Stimulated activated CD8-positive, alpha-beta memory T cell treated with anti-CD3 and anti-CD28 coated beads, Interleukin-7, amount 100 ng/mL, for 4 hours (primary cell): ENCODE measurements around the gene SH2D4B.

Experiments used
- DNase-seq, 2 donors: peaks; one replicate each; pipeline ENCODE4 v3.0.0-alpha.2; 2020; ENCODE audit warnings: low read depth in 2 of 2

The SH2D4B gene

DNA sequence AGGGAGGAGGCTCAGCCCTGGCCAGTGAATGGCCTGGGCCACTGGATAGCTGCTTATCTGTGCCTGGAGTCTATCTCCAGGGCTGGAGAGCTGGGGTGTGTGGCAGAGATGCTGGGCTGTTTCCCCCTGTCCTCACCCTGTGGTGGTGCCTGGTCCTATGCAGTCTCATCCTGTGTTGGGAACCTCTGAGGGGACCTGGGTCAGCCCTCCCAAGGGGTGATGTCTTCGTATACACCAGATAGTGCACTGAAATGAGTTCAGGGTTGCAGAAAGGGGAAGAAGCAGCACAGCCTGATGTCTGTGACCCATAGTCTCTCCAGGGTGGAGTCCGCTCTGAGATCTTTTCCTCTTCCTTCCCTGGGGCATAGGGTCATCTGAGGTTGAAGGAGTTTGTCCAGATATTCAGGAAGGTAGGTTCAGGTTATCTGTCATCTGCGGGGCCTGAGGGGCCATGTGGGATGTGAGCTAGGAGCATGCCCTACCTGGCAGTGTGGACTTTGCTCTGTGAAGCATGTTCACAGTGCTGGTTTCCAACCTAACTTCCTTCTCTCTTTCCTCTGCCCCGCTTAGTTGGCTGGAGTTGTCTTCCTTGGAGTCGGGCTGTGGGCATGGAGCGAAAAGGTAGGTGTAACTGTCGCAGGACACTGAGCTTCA, 33.4 kb upstream of the SH2D4B start:
- no peak for DNase-seq

GRCh38 chr10:80504897-80505465, 32.7 kb upstream of the SH2D4B start:
- no peak for DNase-seq

DNA sequence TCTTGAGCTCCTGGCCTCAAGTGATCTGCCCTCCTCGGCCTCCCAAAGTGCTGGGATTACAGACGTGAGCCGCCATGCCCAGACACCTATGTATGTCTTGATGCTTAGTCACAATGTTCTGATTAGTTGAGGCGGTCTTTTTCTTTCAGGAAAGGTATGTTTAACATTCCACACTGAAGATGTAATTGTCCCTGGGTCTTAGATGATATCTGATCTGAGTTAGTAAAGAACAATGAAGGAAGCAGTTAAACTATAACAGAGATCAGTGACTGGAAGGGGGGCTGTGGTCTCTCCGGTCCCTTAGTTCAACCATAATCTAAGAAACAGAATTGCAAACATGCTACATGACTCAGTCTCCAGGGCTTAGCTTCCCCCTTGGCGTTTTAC, 31.5 kb upstream of the SH2D4B start:
- DNase-seq, result no peak

- DNase-seq, result no peak
Measured at GRCh38 chr10:80506836-80507487, 30.7 kb upstream of the SH2D4B start.

- DNase-seq, result no peak
Measured at GRCh38 chr10:80509108-80509402, 28.6 kb upstream of the SH2D4B start.

GRCh38 chr10:80509403-80510161, 28.1 kb upstream of the SH2D4B start:
- DNase-seq, result no peak

DNA sequence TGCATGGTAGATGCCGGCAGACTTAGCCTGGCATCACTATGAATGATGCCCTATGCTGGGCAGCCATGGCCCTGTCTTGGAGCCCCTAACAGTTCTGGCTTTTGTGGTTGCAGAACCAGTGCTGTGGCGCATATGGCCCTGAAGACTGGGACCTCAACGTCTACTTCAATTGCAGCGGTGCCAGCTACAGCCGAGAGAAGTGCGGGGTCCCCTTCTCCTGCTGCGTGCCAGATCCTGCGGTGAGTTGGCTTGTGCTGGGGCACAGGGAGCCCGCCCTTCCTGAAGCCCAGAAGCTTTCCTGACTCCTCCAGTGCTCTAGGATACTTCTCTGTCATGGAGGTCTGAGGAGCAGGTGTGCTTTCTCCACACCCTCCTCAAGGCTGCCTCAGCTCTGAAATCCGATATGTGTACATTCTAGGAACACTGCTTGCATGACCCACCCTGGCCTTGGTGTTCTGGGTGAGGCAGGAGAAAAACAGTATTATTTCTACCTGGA, 25.6 kb upstream of the SH2D4B start:
- DNase-seq, result no peak

GRCh38 chr10:80513106-80513505, 24.6 kb upstream of the SH2D4B start:
- no peak for DNase-seq

GRCh38 chr10:80515511-80515910, 22.2 kb upstream of the SH2D4B start:
- DNase-seq, result no peak

DNA sequence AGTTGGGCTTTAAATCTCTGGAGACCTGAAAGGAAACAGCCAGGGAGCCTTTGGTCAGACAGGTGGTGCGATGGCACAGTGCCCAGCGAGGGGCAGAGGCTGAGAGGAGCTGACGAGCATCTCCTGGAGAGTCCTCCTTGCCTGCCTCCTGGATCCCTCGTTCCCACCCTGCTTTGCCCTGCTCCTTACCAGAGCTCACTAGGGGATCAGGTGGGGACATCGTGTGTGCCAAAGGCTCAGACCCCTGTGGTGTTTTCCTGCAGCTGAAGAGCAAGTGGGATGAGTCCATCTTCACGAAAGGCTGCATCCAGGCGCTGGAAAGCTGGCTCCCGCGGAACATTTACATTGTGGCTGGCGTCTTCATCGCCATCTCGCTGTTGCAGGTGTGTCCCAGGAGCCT, 21.8 kb upstream of the SH2D4B start:
- no peak for DNase-seq

- DNase-seq, result no peak
Measured at GRCh38 chr10:80516506-80517075, 21.1 kb upstream of the SH2D4B start.

DNA sequence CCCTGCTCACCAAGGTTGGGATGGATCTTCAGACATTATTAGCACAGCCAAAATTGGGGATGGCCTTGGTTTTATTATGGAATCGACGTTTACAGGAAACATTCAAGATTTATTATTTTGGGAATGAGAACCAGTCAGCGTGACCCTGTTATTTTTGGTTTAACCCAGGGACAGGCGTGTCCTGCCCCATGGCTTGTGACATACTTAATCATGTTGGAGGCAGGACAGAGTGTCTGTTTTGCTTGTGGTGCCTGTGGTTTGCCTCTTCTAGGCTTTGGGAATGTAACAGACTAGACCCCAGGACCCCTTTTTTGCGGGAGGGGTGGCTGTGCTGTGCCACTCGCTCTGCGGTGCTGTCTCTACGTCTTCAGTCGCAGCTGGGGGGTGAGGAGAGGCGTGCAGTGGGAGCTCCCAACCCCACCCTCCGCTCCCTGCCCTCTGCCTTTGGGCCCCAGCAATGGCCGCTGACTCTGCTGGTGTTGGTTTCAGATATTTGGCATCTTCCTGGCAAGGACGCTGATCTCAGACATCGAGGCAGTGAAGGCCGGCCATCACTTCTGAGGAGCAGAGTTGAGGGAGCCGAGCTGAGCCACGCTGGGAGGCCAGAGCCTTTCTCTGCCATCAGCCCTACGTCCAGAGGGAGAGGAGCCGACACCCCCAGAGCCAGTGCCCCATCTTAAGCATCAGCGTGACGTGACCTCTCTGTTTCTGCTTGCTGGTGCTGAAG, 20.1 kb upstream of the SH2D4B start:
- no peak for DNase-seq

DNA sequence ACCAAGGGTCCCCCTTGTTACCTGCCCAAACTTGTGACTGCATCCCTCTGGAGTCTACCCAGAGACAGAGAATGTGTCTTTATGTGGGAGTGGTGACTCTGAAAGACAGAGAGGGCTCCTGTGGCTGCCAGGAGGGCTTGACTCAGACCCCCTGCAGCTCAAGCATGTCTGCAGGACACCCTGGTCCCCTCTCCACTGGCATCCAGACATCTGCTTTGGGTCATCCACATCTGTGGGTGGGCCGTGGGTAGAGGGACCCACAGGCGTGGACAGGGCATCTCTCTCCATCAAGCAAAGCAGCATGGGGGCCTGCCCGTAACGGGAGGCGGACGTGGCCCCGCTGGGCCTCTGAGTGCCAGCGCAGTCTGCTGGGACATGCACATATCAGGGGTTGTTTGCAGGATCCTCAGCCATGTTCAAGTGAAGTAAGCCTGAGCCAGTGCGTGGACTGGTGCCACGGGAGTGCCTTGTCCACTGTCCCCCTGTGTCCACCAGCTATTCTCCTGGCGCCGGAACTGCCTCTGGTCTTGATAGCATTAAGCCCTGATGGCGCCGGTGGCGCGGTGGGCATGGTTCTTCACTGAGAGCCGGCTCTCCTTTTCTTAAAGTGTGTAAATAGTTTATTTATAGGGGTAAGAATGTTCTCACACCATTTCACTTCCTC, 19.4 kb upstream of the SH2D4B start:
- DNase-seq, result no peak

- DNase-seq, result no peak
Measured at GRCh38 chr10:80518807-80519360, 18.8 kb upstream of the SH2D4B start.

DNA sequence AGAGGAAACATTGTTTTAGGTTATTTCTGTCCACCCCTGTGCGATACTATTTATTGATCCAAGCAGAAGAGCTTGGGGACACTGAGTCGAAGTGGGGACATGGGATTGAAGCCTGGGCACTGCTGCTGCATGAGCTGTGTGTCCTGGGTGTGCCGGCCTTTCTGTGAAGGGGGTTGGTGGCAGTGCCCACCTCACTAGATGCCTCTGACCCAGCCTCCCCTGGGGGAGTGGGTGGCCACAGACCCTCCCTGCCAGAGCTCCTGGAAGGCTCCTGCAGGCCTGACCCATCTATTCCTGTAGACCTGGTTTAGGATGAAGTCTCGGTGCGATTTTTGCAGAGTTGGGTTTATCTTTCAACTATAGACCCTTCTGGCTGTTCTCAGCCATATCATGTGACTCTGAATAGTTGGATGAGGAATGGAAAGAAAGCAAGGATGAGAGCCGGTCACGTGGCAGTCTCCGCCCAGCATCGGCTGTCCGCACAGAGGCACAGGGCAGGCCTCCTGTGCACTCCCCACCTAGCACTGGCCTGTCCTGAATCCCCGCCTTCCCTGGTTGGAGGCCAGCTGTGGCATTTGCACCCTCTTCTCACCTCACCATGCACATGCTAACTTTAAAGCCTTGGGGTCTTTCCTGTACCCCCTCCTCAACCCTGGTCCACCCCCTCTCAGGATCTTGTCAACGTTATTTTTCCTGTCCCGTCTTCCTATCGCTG, 17.6 kb upstream of the SH2D4B start:
- DNase-seq, result no peak

DNA sequence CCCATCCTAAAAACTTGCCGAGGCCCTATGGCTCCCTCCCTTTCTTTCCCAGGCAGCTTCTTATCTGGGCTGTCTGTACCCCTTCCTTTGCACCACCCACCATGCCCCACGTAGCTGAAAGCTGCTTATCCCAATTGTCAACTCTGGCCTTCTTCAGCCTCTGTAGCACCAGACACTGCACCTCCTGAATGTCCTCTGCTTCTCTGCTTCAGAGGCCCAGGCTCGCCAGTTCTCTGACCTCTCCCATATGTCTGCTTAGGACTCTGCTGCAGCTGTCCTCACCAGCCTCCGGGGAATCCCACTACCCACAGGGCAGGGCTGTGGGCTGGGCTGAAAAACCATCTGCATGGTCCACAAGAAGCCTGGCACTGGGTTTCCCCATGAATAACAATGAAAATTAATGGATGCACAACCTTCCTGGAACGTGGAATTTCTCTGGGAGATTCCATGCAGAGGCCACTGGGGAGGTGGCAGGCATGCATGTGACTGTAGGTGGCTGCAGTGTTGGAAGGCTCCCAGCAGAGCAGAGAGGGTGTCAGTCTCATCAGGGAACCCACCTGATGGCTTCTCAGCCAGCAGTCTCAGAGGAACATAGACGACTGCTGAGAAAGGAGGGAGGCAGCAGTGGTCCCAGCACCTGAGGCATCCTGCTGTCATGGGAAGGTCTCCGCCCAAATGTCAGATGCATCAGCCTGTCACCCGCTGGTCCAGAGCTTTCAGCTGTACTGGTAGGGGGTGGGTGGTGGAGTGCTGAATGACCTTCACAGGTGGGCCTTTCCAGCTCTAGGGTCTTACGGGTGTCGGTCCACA, 16.8 kb upstream of the SH2D4B start:
- DNase-seq, result no peak

- no peak for DNase-seq
Measured at GRCh38 chr10:80522756-80523363, 14.8 kb upstream of the SH2D4B start.

DNA sequence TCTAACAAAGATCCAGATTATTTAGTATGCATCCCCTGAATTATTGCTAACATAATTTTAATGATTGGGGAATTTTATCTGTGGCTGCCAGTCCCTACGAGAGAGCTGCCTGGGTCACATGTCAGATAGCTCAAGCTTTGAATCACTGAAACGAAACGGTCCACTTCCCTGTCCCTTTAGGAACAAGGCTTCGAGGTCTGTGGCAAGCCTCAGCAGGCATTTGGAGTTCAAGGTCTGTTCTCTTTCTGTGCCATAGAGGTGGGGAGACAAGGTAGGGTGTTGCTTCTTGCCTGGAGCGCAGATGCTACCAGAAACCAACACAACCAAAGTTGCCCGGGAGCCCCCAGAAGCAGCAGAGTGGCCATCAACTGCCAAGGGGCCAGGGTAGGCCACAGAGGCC, 13.9 kb upstream of the SH2D4B start:
- DNase-seq, result no peak
